Kidney epithelial cell (primary cell): ENCODE data around the gene MYO3B. TPM values are rescaled to one million over a fixed set of nuclear protein-coding genes. Genes with fewer than 3 reads are reported as not detected.

Experiments used
- DNase-seq: peaks from one replicate; pipeline ENCODE4 v3.0.0-alpha.2; 2010; ENCODE audit warnings: low read depth
- H3K27me3 ChIP-seq: 2 replicates; pipeline ENCODE4 v1.6.0; 2011; ENCODE audit warnings: low read length; ENCODE audit not compliant: control insufficient read depth, insufficient read depth
- H3K36me3 ChIP-seq: 2 replicates; pipeline ENCODE4 v1.5.1; 2011; ENCODE audit warnings: low read length; ENCODE audit not compliant: control insufficient read depth, insufficient read depth
- H3K4me3 ChIP-seq: 2 replicates; pipeline ENCODE4 v1.5.1; 2011; ENCODE audit warnings: low read depth, mild to moderate bottlenecking, control low read depth, low read length
- total RNA-seq: library from RNA; depleted of rRNA; stranded (reverse); fragments of >200 nt; gene quantifications from 2 replicates; pipeline ENCODE4 v1.2.3, GENCODE V29; 2015
- TF ChIP-seq, protein P1 (sequence below): IDR thresholded peaks from 2 replicates; pipeline ENCODE4 v1.5.1; 2011; ENCODE audit warnings: mild to moderate bottlenecking, moderate library complexity, low read length, control low read depth, inconsistent platforms; ENCODE audit not compliant: insufficient read depth, poor library complexity, severe bottlenecking

Gene MYO3B
- total RNA-seq, 1 donor from 2014 or later: 1.1 TPM

- TF ChIP-seq, protein P1, sequence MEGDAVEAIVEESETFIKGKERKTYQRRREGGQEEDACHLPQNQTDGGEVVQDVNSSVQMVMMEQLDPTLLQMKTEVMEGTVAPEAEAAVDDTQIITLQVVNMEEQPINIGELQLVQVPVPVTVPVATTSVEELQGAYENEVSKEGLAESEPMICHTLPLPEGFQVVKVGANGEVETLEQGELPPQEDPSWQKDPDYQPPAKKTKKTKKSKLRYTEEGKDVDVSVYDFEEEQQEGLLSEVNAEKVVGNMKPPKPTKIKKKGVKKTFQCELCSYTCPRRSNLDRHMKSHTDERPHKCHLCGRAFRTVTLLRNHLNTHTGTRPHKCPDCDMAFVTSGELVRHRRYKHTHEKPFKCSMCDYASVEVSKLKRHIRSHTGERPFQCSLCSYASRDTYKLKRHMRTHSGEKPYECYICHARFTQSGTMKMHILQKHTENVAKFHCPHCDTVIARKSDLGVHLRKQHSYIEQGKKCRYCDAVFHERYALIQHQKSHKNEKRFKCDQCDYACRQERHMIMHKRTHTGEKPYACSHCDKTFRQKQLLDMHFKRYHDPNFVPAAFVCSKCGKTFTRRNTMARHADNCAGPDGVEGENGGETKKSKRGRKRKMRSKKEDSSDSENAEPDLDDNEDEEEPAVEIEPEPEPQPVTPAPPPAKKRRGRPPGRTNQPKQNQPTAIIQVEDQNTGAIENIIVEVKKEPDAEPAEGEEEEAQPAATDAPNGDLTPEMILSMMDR: no peak
- DNase-seq: no peak
- Histone ChIP-seq H3K4me3 (no peak overlapping the region), H3K27me3 (no peaks in the 10 kb centered on the region), H3K36me3 (no peaks in the 10 kb centered on the region)
Measured at GRCh38 chr2:170291474-170291873, 113.5 kb downstream of the MYO3B start.

- Histone ChIP-seq H3K36me3 (no peaks in the 10 kb centered on the region), H3K4me3 (no peak overlapping the region), H3K27me3 (no peaks in the 10 kb centered on the region)
- TF ChIP-seq, protein P1: no peak
- no peak for DNase-seq
Measured at GRCh38 chr2:170292415-170292814, 114.5 kb downstream of the MYO3B start.

DNA sequence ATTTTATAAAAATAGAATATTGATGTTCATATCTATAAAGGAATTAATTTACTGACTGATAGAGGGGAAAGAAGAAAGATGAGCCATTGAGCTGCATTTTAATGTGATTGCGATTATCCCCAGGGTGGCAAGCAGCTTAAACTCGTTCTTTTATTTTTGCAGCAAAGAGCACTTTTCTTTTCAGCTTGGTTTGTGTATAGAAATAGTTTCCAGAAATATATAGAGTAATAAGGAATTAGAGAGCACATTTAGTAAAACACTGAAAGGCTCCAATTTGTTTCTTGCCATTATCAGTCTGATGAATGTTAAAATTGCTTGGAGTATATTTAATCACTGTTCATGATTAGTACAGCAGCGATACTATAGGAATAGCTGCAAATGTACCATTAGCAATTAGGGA lies 119.5 kb downstream of the MYO3B start:
- no peak for DNase-seq
- TF ChIP-seq, protein P1: no peak
- H3K4me3 ChIP-seq: no peak overlapping the region
- no peaks in the 10 kb centered on the region for H3K36me3 ChIP-seq
- no peaks in the 10 kb centered on the region for H3K27me3 ChIP-seq

GRCh38 chr2:170298115-170298514 lies 120.2 kb downstream of the MYO3B start:
- Histone ChIP-seq H3K4me3 (no peak overlapping the region), H3K36me3 (no peaks in the 10 kb centered on the region), H3K27me3 (no peaks in the 10 kb centered on the region)
- DNase-seq: no peak
- TF ChIP-seq, protein P1: no peak

GRCh38 chr2:170298861-170299429 lies 121.0 kb downstream of the MYO3B start:
- Histone ChIP-seq H3K4me3 (no peak overlapping the region), H3K27me3 (no peaks in the 10 kb centered on the region), H3K36me3 (no peaks in the 10 kb centered on the region)
- DNase-seq: no peak
- TF ChIP-seq, protein P1: no peak

GRCh38 chr2:170300993-170301392 lies 123.0 kb downstream of the MYO3B start:
- Histone ChIP-seq H3K4me3 (no peak overlapping the region), H3K27me3 (no peaks in the 10 kb centered on the region), H3K36me3 (no peaks in the 10 kb centered on the region)
- DNase-seq: no peak
- TF ChIP-seq, protein P1: no peak
